GM12878 (cell line): ENCODE data around the gene UTF1. TPM values are rescaled to one million over a fixed set of nuclear protein-coding genes. Genes with fewer than 3 reads are reported as not detected.

Experiments used
- ATAC-seq: fragments of 200-7000 bp; cut with Tn5 transposase; 3 replicates; pipeline ENCODE4 v1.9.1; 2020; ENCODE audit warnings: mild to moderate bottlenecking, moderate library complexity
- BruUV-seq: library from RNA; stranded (reverse); fragments of 400-500 nt; replicated peaks from 2 replicates; lab custom pipeline; 2021; lab: Mats Ljungman, UMichigan
- CTCF ChIA-PET: fragments of 300-600 bp; sonication (Branson Sonifier 250); formaldehyde crosslinking; extraction: SDS; loops from one replicate; lab custom pipeline; 2021; ENCODE audit warnings: inconsistent platforms; lab: Yijun Ruan, JAX
- POLR2A ChIA-PET: fragments of 350-600 bp; formaldehyde crosslinking; extraction: SDS; loops from one replicate; lab custom pipeline; 2021; ENCODE audit warnings: inconsistent platforms; lab: Charles Lee
- RAD21 ChIA-PET: fragments of 300-600 bp; sonication (Branson Sonifier 250); formaldehyde crosslinking; loops from one replicate; lab custom pipeline; 2023; ENCODE audit warnings: antibody characterized with exemption; ENCODE audit not compliant: unreplicated experiment; lab: Charles Lee
- SMC1A ChIA-PET: fragments of 300-600 bp; sonication (Branson Sonifier 250); formaldehyde crosslinking; loops from one replicate; lab custom pipeline; 2023; ENCODE audit not compliant: unreplicated experiment, uncharacterized antibody; lab: Charles Lee
- DNase-seq: peaks from one replicate; pipeline ENCODE4 v3.0.0-alpha.2; 2011; ENCODE audit warnings: low read depth, low spot score
- FAIRE-seq: peaks from 3 replicates; lab custom pipeline; 2011; peaks lifted over from hg19 to GRCh38; lab: Jason Lieb, UNC
- H2AFZ ChIP-seq: 2 replicates; pipeline ENCODE4 v1.6.0; 2011; ENCODE audit warnings: low read depth, low read length, control low read depth; ENCODE audit not compliant: control insufficient read depth
- H3K27ac ChIP-seq: 2 replicates; pipeline ENCODE4 v1.5.1; 2011; ENCODE audit warnings: control low read depth; ENCODE audit not compliant: control insufficient read depth, insufficient read depth
- H3K27me3 ChIP-seq, 2 experiments: replicated peaks in 1 of 2; 2 replicates each; pipeline versions ENCODE4 v1.6.0 to v1.6.1; 2011; ENCODE audit warnings: low read length in 1 of 2; ENCODE audit not compliant: control insufficient read depth in 2 of 2, insufficient read depth in 2 of 2
- H3K36me3 ChIP-seq, 2 experiments: 2 replicates each; pipeline ENCODE4 v1.5.1; 2011; ENCODE audit warnings: low read length in 1 of 2; ENCODE audit not compliant: control insufficient read depth in 2 of 2, insufficient read depth in 2 of 2
- H3K4me1 ChIP-seq: 2 replicates; pipeline ENCODE4 v1.6.1; 2011; ENCODE audit warnings: mild to moderate bottlenecking, low read length, moderate library complexity, mixed read lengths; ENCODE audit not compliant: control insufficient read depth, insufficient read depth
- H3K4me2 ChIP-seq: 2 replicates; pipeline ENCODE4 v1.6.0; 2011; ENCODE audit warnings: control low read depth; ENCODE audit not compliant: control insufficient read depth, insufficient read depth
- H3K4me3 ChIP-seq: fragments of 200-600 bp; sonication (generic); 2 replicates; pipeline ENCODE4 v1.5.1; 2016
- H3K79me2 ChIP-seq: 2 replicates; pipeline ENCODE4 v1.6.0; 2011; ENCODE audit warnings: low read length; ENCODE audit not compliant: control insufficient read depth, insufficient read depth
- H3K9ac ChIP-seq: 2 replicates; pipeline ENCODE4 v1.8.0; 2011; ENCODE audit warnings: low read length, control low read depth, mixed read lengths; ENCODE audit not compliant: control insufficient read depth, insufficient read depth
- H3K9me3 ChIP-seq: replicated peaks from 3 replicates; pipeline ENCODE4 v1.5.1; 2011; ENCODE audit warnings: mild to moderate bottlenecking, low read length; ENCODE audit not compliant: control insufficient read depth, insufficient read depth
- H4K20me1 ChIP-seq: 2 replicates; pipeline ENCODE4 v1.6.0; 2011; ENCODE audit not compliant: control insufficient read depth, insufficient read depth
- BCL11A ChIP-seq: IDR thresholded peaks from 2 replicates; pipeline ENCODE4 v1.6.1; 2011; ENCODE audit warnings: low read depth, low read length
- HCFC1 ChIP-seq: fragments of 150-350 bp; IDR thresholded peaks from 2 replicates; pipeline ENCODE4 v1.6.1; 2014; ENCODE audit warnings: low read length
- JUNB ChIP-seq: IDR thresholded peaks from 2 replicates; pipeline ENCODE4 v1.6.1; 2016; ENCODE audit warnings: antibody characterized with exemption, mild to moderate bottlenecking
- NKRF ChIP-seq: fragments of 450-650 bp; conservative IDR thresholded peaks from 2 replicates; pipeline ENCODE4 v1.6.1; 2017; ENCODE audit warnings: mild to moderate bottlenecking, moderate library complexity
- RCOR1 ChIP-seq: conservative IDR thresholded peaks from 2 replicates; pipeline ENCODE4 v1.6.1; 2012; ENCODE audit warnings: low read depth, low read length, improper control_type of control experiment
- REST ChIP-seq: IDR thresholded peaks from 2 replicates; pipeline ENCODE4 v1.6.1; 2012; ENCODE audit warnings: mild to moderate bottlenecking, low read depth, low read length
- SRF ChIP-seq, 2 experiments: IDR thresholded peaks; 2 replicates each; pipeline ENCODE4 v1.6.1; 2011; ENCODE audit warnings: low read depth in 2 of 2, low read length in 2 of 2, mild to moderate bottlenecking in 1 of 2, moderate library complexity in 1 of 2
- ZSCAN29 ChIP-seq: fragments of 450-650 bp; IDR thresholded peaks from 2 replicates; pipeline ENCODE4 v1.6.1; 2017; ENCODE audit warnings: mild to moderate bottlenecking, moderate library complexity
- ZZZ3 ChIP-seq: IDR thresholded peaks from 2 replicates; pipeline ENCODE4 v1.6.1; 2011; ENCODE audit warnings: low read depth; ENCODE audit not compliant: control insufficient read depth, insufficient read length
- WGBS: methylation state at CpG from one replicate; pipeline ENCODE4 v1.1.6; 2016; ENCODE audit warnings: low lambda C conversion rate; ENCODE audit not compliant: insufficient replicate concordance, insufficient coverage; ENCODE audit errors: missing lambda C conversion rate; 5-methylcytosine and 5-hydroxymethylcytosine counted together
- in situ Hi-C: fragments of 300-500 bp; cut with MboI; formaldehyde crosslinking; loops from 9 replicates; pipeline ENCODE4 v1.14.3; 2018; ENCODE audit warnings: mixed read lengths
- intact Hi-C: fragments of 100-400 bp; cut with micrococcal nuclease; formaldehyde crosslinking; loops from one replicate; pipeline ENCODE4 v1.14.2; 2022; ENCODE audit not compliant: unreplicated experiment
- polyA plus RNA-seq, 11 experiments: library from polyadenylated mRNA; depleted of rRNA in 4 of 11; unstranded in 6 of 11; stranded (reverse) in 5 of 11; fragments of >200 nt; fragmentation: Nextera tagmentation in 4 of 11; fragmentation: Illumina TruSeq in 1 of 11; extraction: Ambion mirVana in 4 of 11; extraction: Trizol in 1 of 11; gene quantifications; 1 replicate in 1 of 11; 2 replicates in 10 of 11; pipeline versions ENCODE4 v1.2.1 to v1.2.3, GENCODE V29; 2011 to 2016; ENCODE audit warnings: inconsistent platforms in 2 of 11, missing spikeins in 2 of 11, low read depth in 1 of 11
- total RNA-seq, 4 experiments: library from RNA; depleted of rRNA in 3 of 4; stranded (reverse); fragments of >200 nt in 3 of 4; fragmentation: Illumina TruSeq in 1 of 4; extraction: Trizol in 1 of 4; gene quantifications; 2 replicates each; pipeline versions ENCODE4 v1.2.1 to v1.2.3, GENCODE V29; 2013 to 2021

UTF1 gene
- total and polyA plus RNA-seq, 10 of the 15 experiments (the other 5 are each of a cell fraction or from before 2014, with no cell fraction given): not detected

- H3K79me2 ChIP-seq: no peaks in the 10 kb centered on the region
- ChIA-PET RAD21 (no interaction called here), CTCF (no interaction called here), SMC1A (no interaction called here), POLR2A (no interaction called here)
- no peaks in the 10 kb centered on the region for H3K36me3 ChIP-seq
- ATAC-seq (no peak), FAIRE-seq (no peak), DNase-seq (no peak)
- no peaks in the 10 kb centered on the region for H3K9me3 ChIP-seq
- no peak overlapping the region for H2AFZ ChIP-seq
- no peak for TF ChIP-seq BCL11A
- no peak overlapping the region for H3K9ac ChIP-seq
- H3K27ac ChIP-seq: no peak overlapping the region
- no TSS peak for BruUV-seq
- H3K4me1 ChIP-seq: no peaks in the 10 kb centered on the region
- in situ Hi-C loops (no loop called here), intact Hi-C loops (no loop called here)
- no peak overlapping the region for H3K4me3 ChIP-seq
- no peaks in the 10 kb centered on the region for H4K20me1 ChIP-seq
- no peaks in the 10 kb centered on the region for H3K27me3 ChIP-seq
- no peak overlapping the region for H3K4me2 ChIP-seq
- 49% methylated on average over 33 of the region's 38 CpGs for WGBS
Observed at GRCh38 chr10:133187091-133187905, 42.7 kb upstream of the UTF1 start.

- H3K27me3 ChIP-seq: no peaks in the 10 kb centered on the region
- in situ Hi-C loops: no loop called here
- RAD21 ChIA-PET: no interaction called here
- H3K27ac ChIP-seq: no peak overlapping the region
- H2AFZ ChIP-seq: no peak overlapping the region
- WGBS: 40% methylated on average over 31 of the region's 38 CpGs
- ATAC-seq (no peak), FAIRE-seq (no peak), DNase-seq (no peak)
- no peaks in the 10 kb centered on the region for H3K4me1 ChIP-seq
- no peaks in the 10 kb centered on the region for H4K20me1 ChIP-seq
- SMC1A ChIA-PET: no interaction called here
- H3K4me2 ChIP-seq: no peak overlapping the region
- POLR2A ChIA-PET: no interaction called here
- CTCF ChIA-PET: no interaction called here
- intact Hi-C loops: no loop called here
- H3K9ac ChIP-seq: no peak overlapping the region
- no peak overlapping the region for H3K4me3 ChIP-seq
- H3K9me3 ChIP-seq: no peaks in the 10 kb centered on the region
- no peaks in the 10 kb centered on the region for H3K36me3 ChIP-seq
- no peaks in the 10 kb centered on the region for H3K79me2 ChIP-seq
- TF ChIP-seq ZZZ3 (no peak), ZSCAN29 (no peak), JUNB (no peak), NKRF (no peak), REST (no peak), HCFC1 (no peak), SRF (IDR thresholded peaks at IDR 0.05; ENCODE audit: low read depth in 2 of 2, low read length in 2 of 2) (no peak), RCOR1 (no peak)
- BruUV-seq: no TSS peak
Observed at GRCh38 chr10:133187906-133188681, 41.9 kb upstream of the UTF1 start.
